Mammary epithelial cell (primary cell): Measurements from ENCODE around the gene OR52D1.

ENCODE experiments used
- EZH2 ChIP-seq: IDR thresholded peaks from 2 replicates; pipeline ENCODE4 v1.6.1; 2012; ENCODE audit warnings: low read length, inconsistent platforms, borderline replicate concordance
- TF ChIP-seq, protein P1 (sequence below), 2 donors: IDR thresholded peaks in 1 of 2; conservative IDR thresholded peaks in 1 of 2; 2 replicates each; pipeline ENCODE4 v1.5.1; 2011 to 2012; ENCODE audit warnings: inconsistent platforms in 2 of 2, low read length in 2 of 2, mild to moderate bottlenecking in 2 of 2, control low read depth in 1 of 2, low read depth in 1 of 2; ENCODE audit not compliant: insufficient read depth in 1 of 2; ENCODE audit errors: extremely low read depth in 1 of 2

GRCh38 chr11:5534046-5534445, 45.6 kb downstream of the OR52D1 start:
- TF ChIP-seq, protein P1, sequence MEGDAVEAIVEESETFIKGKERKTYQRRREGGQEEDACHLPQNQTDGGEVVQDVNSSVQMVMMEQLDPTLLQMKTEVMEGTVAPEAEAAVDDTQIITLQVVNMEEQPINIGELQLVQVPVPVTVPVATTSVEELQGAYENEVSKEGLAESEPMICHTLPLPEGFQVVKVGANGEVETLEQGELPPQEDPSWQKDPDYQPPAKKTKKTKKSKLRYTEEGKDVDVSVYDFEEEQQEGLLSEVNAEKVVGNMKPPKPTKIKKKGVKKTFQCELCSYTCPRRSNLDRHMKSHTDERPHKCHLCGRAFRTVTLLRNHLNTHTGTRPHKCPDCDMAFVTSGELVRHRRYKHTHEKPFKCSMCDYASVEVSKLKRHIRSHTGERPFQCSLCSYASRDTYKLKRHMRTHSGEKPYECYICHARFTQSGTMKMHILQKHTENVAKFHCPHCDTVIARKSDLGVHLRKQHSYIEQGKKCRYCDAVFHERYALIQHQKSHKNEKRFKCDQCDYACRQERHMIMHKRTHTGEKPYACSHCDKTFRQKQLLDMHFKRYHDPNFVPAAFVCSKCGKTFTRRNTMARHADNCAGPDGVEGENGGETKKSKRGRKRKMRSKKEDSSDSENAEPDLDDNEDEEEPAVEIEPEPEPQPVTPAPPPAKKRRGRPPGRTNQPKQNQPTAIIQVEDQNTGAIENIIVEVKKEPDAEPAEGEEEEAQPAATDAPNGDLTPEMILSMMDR (conservative IDR thresholded peaks at IDR 0.05 in 1 of 2, IDR thresholded peaks at IDR 0.05 in 1 of 2; ENCODE audit: extremely low read depth in 1 of 2, insufficient read depth in 1 of 2, low read depth in 1 of 2, low read length in 2 of 2): no peak
- no peak for TF ChIP-seq EZH2
